ENCODE measurements around the gene PTPRN2. TPM values are rescaled to one million over a fixed set of nuclear protein-coding genes. Genes with fewer than 3 reads are reported as not detected.
"Not testable (repeated sequence)": the region's sequence is repeated elsewhere in the genome, so short reads cannot be mapped to it uniquely, and the experiment has no call there.

The PTPRN2 gene
- total RNA-seq, 1 experiment from 2014 or later = 2.1 TPM

GRCh38 chr7:157849341-157849596 is 738.4 kb downstream of the PTPRN2 start:
- intact Hi-C loops (cut with micrococcal nuclease) = no loop called here
- H3K36me3 ChIP-seq (ENCODE audit: control insufficient read depth in 1 of 2, insufficient read depth in 2 of 2, low read length in 2 of 2) = no peaks in the 10 kb centered on the region
- no peaks in the 10 kb centered on the region for H3K27me3 ChIP-seq (ENCODE audit: insufficient read depth, low read length)
- H3K9me2 ChIP-seq (ENCODE audit: insufficient read depth) = no peaks in the 10 kb centered on the region
- H3K4me1 ChIP-seq (ENCODE audit: control insufficient read depth in 1 of 2, insufficient read depth in 2 of 2, low read length in 2 of 2) = peaks cover 0 to 21% of the 10 kb centered on the region in 2 experiments; a peak in 2 of 4 replicates
- no peak overlapping the region for H2AFZ ChIP-seq (ENCODE audit: low read depth, low read length, poor library complexity, severe bottlenecking)
- ChIA-PET RAD21 (ENCODE audit: low non-redundant PET in 1 of 2, low total read pairs in 2 of 2, uncharacterized antibody in 2 of 2, unreplicated experiment in 2 of 2) (no interaction called here), CTCF (no interaction called here), POLR2A (no interaction called here)
- TF ChIP-seq ZFX (IDR thresholded peaks at IDR 0.05) (no peak), POLR2AphosphoS5 (IDR thresholded peaks at IDR 0.05; ENCODE audit: low read depth, low read length) (no peak)
- no peaks in the 10 kb centered on the region for H4K20me1 ChIP-seq (ENCODE audit: insufficient read depth)
- H3K4me3 ChIP-seq (replicated peaks in 1 of 2; ENCODE audit: low read depth in 1 of 2, low read length in 2 of 2) = no peak overlapping the region
- H3K4me2 ChIP-seq (ENCODE audit: low read length) = no peak overlapping the region
- no peak for ATAC-seq
- H3K79me2 ChIP-seq (ENCODE audit: insufficient read depth, low read length) = no peaks in the 10 kb centered on the region
- no peak overlapping the region for H3K9ac ChIP-seq (ENCODE audit: low read length)
- no peak for DNase-seq (ENCODE audit: low read depth, low spot score)
- BruUV-seq (replicated peaks) = no TSS peak
- H3K27ac ChIP-seq (ENCODE audit: low read depth, low read length) = no peak overlapping the region
- H3K9me3 ChIP-seq (ENCODE audit: control insufficient read depth in 1 of 2, insufficient read depth in 1 of 2, low read depth in 1 of 2, low read length in 2 of 2) = no peaks in the 10 kb centered on the region

GRCh38 chr7:157848508-157849340 is 738.9 kb downstream of the PTPRN2 start:
- no peak overlapping the region for H3K9ac ChIP-seq (ENCODE audit: low read length)
- H2AFZ ChIP-seq (ENCODE audit: low read depth, low read length, poor library complexity, severe bottlenecking) = no peak overlapping the region
- no peak for ATAC-seq
- ChIA-PET RAD21 (ENCODE audit: low non-redundant PET in 1 of 2, low total read pairs in 2 of 2, uncharacterized antibody in 2 of 2, unreplicated experiment in 2 of 2) (no interaction called here), POLR2A (no interaction called here), CTCF (no interaction called here)
- H3K36me3 ChIP-seq (ENCODE audit: control insufficient read depth in 1 of 2, insufficient read depth in 2 of 2, low read length in 2 of 2) = no peaks in the 10 kb centered on the region
- H3K27me3 ChIP-seq (ENCODE audit: insufficient read depth, low read length) = no peaks in the 10 kb centered on the region
- intact Hi-C loops (cut with micrococcal nuclease) = no loop called here
- H3K4me1 ChIP-seq (ENCODE audit: control insufficient read depth in 1 of 2, insufficient read depth in 2 of 2, low read length in 2 of 2) = peaks cover 0 to 21% of the 10 kb centered on the region in 2 experiments; a peak in 2 of 4 replicates
- no peak overlapping the region for H3K4me2 ChIP-seq (ENCODE audit: low read length)
- no TSS peak for BruUV-seq (replicated peaks)
- H3K27ac ChIP-seq (ENCODE audit: low read depth, low read length) = no peak overlapping the region
- H4K20me1 ChIP-seq (ENCODE audit: insufficient read depth) = no peaks in the 10 kb centered on the region
- TF ChIP-seq EZH2 (IDR thresholded peaks at IDR 0.05) (no peak), ZFX (IDR thresholded peaks at IDR 0.05) (no peak), ZBTB33 (IDR thresholded peaks at IDR 0.05; ENCODE audit: extremely low read depth, insufficient replicate concordance, low read length) (no peak)
- no peak overlapping the region for H3K4me3 ChIP-seq (replicated peaks in 1 of 2; ENCODE audit: low read depth in 1 of 2, low read length in 2 of 2)
- H3K79me2 ChIP-seq (ENCODE audit: insufficient read depth, low read length) = no peaks in the 10 kb centered on the region
- DNase-seq (ENCODE audit: low read depth, low spot score) = no peak
- no peaks in the 10 kb centered on the region for H3K9me3 ChIP-seq (ENCODE audit: control insufficient read depth in 1 of 2, insufficient read depth in 1 of 2, low read depth in 1 of 2, low read length in 2 of 2)
- no peaks in the 10 kb centered on the region for H3K9me2 ChIP-seq (ENCODE audit: insufficient read depth)

GRCh38 chr7:157847756-157848487 is 739.7 kb downstream of the PTPRN2 start:
- H3K27ac ChIP-seq (ENCODE audit: low read depth, low read length); POLR2A ChIA-PET; H3K9me2 ChIP-seq (ENCODE audit: insufficient read depth); CTCF ChIA-PET; H2AFZ ChIP-seq (ENCODE audit: low read depth, low read length, poor library complexity, severe bottlenecking); H4K20me1 ChIP-seq (ENCODE audit: insufficient read depth); H3K4me3 ChIP-seq (replicated peaks in 1 of 2; ENCODE audit: low read depth in 1 of 2, low read length in 2 of 2); ATAC-seq; DNase-seq (ENCODE audit: low read depth, low spot score); H3K79me2 ChIP-seq (ENCODE audit: insufficient read depth, low read length); H3K4me2 ChIP-seq (ENCODE audit: low read length); intact Hi-C loops (cut with micrococcal nuclease); BruUV-seq (replicated peaks); H3K36me3 ChIP-seq (ENCODE audit: control insufficient read depth in 1 of 2, insufficient read depth in 2 of 2, low read length in 2 of 2); H3K27me3 ChIP-seq (ENCODE audit: insufficient read depth, low read length); RAD21 ChIA-PET (ENCODE audit: low non-redundant PET in 1 of 2, low total read pairs in 2 of 2, uncharacterized antibody in 2 of 2, unreplicated experiment in 2 of 2); H3K9ac ChIP-seq (ENCODE audit: low read length); H3K9me3 ChIP-seq (ENCODE audit: control insufficient read depth in 1 of 2, insufficient read depth in 1 of 2, low read depth in 1 of 2, low read length in 2 of 2): not testable (repeated sequence)
- H3K4me1 ChIP-seq (ENCODE audit: control insufficient read depth in 1 of 2, insufficient read depth in 2 of 2, low read length in 2 of 2) = peaks cover 0 to 21% of the 10 kb centered on the region in 2 experiments; a peak in 2 of 4 replicates
